GM13977 (cell line): ENCODE results near the gene DNAJC16.
"Not testable (repeated sequence)": the region's sequence is repeated elsewhere in the genome, so short reads cannot be mapped to it uniquely, and the experiment has no call there.

Source experiments
- DNase-seq: peaks from one replicate; pipeline ENCODE4 v3.0.0; 2012; ENCODE audit warnings: low spot score
- CTCF ChIP-seq: IDR thresholded peaks from 2 replicates; pipeline ENCODE4 v1.5.1; 2012; ENCODE audit warnings: mild to moderate bottlenecking, control low read depth; ENCODE audit not compliant: insufficient read depth; ENCODE audit errors: extremely low read depth, missing control alignments
- in situ Hi-C: fragments of 300-500 bp; cut with MboI; formaldehyde crosslinking; loops from one replicate; pipeline ENCODE4 v1.12.0; 2022; ENCODE audit warnings: low sequenced_read_pairs, low pct_unique_long_range_greater_than_20kb, mixed read lengths, inconsistent platforms; ENCODE audit not compliant: unreplicated experiment

Gene DNAJC16

GRCh38 chr1:15526490-15527339, at the start of gene DNAJC16:
DNAJC16 (plus strand) TSS chr1:15526848; CDS start chr1:15529106, 2,258 bp downstream.
- DNase-seq = peak; percentile 89
- peak; percentile 34 for TF ChIP-seq CTCF
- in situ Hi-C loops = no loop called here

- DNase-seq = no peak
- in situ Hi-C loops = no loop called here
- TF ChIP-seq CTCF = no peak
Measured at GRCh38 chr1:15476927-15477326, 49.7 kb upstream of the DNAJC16 start.

GRCh38 chr1:15477646-15478212, 48.9 kb upstream of the DNAJC16 start:
- TF ChIP-seq CTCF = no peak
- in situ Hi-C loops = no loop called here
- no peak for DNase-seq

GRCh38 chr1:15479654-15480347, 46.8 kb upstream of the DNAJC16 start:
- in situ Hi-C loops = no loop called here
- no peak for DNase-seq
- no peak for TF ChIP-seq CTCF

GRCh38 chr1:15482455-15482854, 44.2 kb upstream of the DNAJC16 start:
- in situ Hi-C loops, DNase-seq: not testable (repeated sequence)

- in situ Hi-C loops = not testable (repeated sequence)
Measured at GRCh38 chr1:15482983-15483543, 43.6 kb upstream of the DNAJC16 start.

GRCh38 chr1:15483971-15484370, 42.7 kb upstream of the DNAJC16 start:
- in situ Hi-C loops = no loop called here
- no peak for TF ChIP-seq CTCF
- DNase-seq = no peak

More at GRCh38 chr1:15482983-15483543, 43.6 kb upstream of the DNAJC16 start:
- DNase-seq = not testable (repeated sequence)

- in situ Hi-C loops = not testable (repeated sequence)
Measured at GRCh38 chr1:15484443-15484842, 42.2 kb upstream of the DNAJC16 start.

More at GRCh38 chr1:15484443-15484842, 42.2 kb upstream of the DNAJC16 start:
- not testable (repeated sequence) for DNase-seq
